HepG2 (cell line): ENCODE measurements around the gene BMPR1B. TPM values are rescaled to one million over a fixed set of nuclear protein-coding genes. Genes with fewer than 3 reads are reported as not detected.

Experiments
- AHR ChIP-seq: IDR thresholded peaks from 2 replicates; pipeline ENCODE4 v1.6.1; 2018; ENCODE audit warnings: missing genetic modification reagents, missing compliant biosample characterization
- NR3C1 ChIP-seq: sonication (generic); formaldehyde crosslinking; IDR thresholded peaks from 2 replicates; pipeline ENCODE4 v1.4.0; 2020; ENCODE audit warnings: missing genetic modification reagents
- ZNF33A ChIP-seq: sonication (generic); formaldehyde crosslinking; IDR thresholded peaks from 2 replicates; pipeline ENCODE4 v1.5.1; 2020; ENCODE audit warnings: missing genetic modification reagents, mild to moderate bottlenecking, moderate library complexity, borderline replicate concordance
- polyA plus RNA-seq, 8 experiments: library from polyadenylated mRNA; depleted of rRNA in 3 of 8; stranded (reverse) in 7 of 8; unstranded in 1 of 8; fragments of >200 nt; fragmentation: Illumina TruSeq in 4 of 8; extraction: Trizol in 4 of 8; gene quantifications; 2 replicates each; pipeline versions ENCODE4 v1.2.1 to v1.2.3, GENCODE V29; 2011 to 2016; ENCODE audit warnings: low read depth in 4 of 8, missing spikeins in 1 of 8, mixed read lengths in 1 of 8; ENCODE audit not compliant: insufficient read depth in 1 of 8
- total RNA-seq, 5 experiments: library from RNA; depleted of rRNA; stranded (reverse); fragments of >200 nt; fragmentation: Illumina TruSeq; extraction: Trizol; gene quantifications; 2 replicates each; pipeline ENCODE4 v1.2.3, GENCODE V29; 2016; ENCODE audit warnings: low read depth in 1 of 5
- TF ChIP-seq, protein P1 (sequence below): sonication (generic); formaldehyde crosslinking; IDR thresholded peaks from 2 replicates; pipeline ENCODE4 v1.5.0; 2020; ENCODE audit warnings: mild to moderate bottlenecking, missing genetic modification reagents
- TF ChIP-seq, protein P2 (sequence below), 2 experiments: IDR thresholded peaks; 2 replicates each; pipeline ENCODE4 v1.6.1; 2011 to 2012; ENCODE audit warnings: low read length in 2 of 2, borderline replicate concordance in 1 of 2, low read depth in 1 of 2, mild to moderate bottlenecking in 1 of 2, moderate library complexity in 1 of 2
- TF ChIP-seq, protein P3 (sequence below): sonication (generic); formaldehyde crosslinking; IDR thresholded peaks from 2 replicates; pipeline ENCODE4 v1.4.0; 2020; ENCODE audit warnings: missing genetic modification reagents, mild to moderate bottlenecking, borderline replicate concordance
- TF ChIP-seq, protein P4 (sequence below): sonication (generic); formaldehyde crosslinking; IDR thresholded peaks from 2 replicates; pipeline ENCODE4 v1.9.0; 2021; ENCODE audit warnings: mild to moderate bottlenecking, missing genetic modification reagents

The BMPR1B gene
- total and polyA plus RNA-seq, 2 of the 13 experiments (the other 11 are each of a cell fraction or from before 2014, with no cell fraction given) = 0.07 TPM; not detected in 1

DNA sequence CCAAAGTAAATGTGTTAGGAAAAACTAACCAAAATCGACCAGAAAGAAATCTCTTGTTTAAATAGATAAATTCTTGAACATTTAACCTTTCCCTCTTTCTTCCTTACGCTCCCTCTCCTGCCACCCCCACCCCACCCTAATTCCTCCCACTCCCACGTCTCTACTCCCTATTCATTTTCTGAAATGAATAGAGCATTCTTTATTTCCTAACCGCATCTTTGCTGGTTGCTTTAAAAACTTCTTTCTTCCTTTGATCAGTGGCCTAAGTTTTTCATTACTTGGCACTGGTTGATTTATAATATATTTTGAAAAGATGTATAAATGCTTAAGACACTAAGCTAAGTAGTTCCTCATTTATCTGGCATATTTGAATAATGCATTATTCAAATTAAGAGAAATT is 33.9 kb downstream of the BMPR1B start (continued):
- TF ChIP-seq, protein P1, sequence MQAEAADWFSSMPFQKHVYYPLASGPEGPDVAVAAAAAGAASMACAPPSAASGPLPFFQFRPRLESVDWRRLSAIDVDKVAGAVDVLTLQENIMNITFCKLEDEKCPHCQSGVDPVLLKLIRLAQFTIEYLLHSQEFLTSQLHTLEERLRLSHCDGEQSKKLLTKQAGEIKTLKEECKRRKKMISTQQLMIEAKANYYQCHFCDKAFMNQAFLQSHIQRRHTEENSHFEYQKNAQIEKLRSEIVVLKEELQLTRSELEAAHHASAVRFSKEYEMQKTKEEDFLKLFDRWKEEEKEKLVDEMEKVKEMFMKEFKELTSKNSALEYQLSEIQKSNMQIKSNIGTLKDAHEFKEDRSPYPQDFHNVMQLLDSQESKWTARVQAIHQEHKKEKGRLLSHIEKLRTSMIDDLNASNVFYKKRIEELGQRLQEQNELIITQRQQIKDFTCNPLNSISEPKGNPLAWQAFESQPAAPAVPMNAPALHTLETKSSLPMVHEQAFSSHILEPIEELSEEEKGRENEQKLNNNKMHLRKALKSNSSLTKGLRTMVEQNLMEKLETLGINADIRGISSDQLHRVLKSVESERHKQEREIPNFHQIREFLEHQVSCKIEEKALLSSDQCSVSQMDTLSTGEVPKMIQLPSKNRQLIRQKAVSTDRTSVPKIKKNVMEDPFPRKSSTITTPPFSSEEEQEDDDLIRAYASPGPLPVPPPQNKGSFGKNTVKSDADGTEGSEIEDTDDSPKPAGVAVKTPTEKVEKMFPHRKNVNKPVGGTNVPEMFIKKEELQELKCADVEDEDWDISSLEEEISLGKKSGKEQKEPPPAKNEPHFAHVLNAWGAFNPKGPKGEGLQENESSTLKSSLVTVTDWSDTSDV (CRISPR knock-in tag) = no peak
- no peak for TF ChIP-seq ZNF33A
- TF ChIP-seq, protein P2, sequence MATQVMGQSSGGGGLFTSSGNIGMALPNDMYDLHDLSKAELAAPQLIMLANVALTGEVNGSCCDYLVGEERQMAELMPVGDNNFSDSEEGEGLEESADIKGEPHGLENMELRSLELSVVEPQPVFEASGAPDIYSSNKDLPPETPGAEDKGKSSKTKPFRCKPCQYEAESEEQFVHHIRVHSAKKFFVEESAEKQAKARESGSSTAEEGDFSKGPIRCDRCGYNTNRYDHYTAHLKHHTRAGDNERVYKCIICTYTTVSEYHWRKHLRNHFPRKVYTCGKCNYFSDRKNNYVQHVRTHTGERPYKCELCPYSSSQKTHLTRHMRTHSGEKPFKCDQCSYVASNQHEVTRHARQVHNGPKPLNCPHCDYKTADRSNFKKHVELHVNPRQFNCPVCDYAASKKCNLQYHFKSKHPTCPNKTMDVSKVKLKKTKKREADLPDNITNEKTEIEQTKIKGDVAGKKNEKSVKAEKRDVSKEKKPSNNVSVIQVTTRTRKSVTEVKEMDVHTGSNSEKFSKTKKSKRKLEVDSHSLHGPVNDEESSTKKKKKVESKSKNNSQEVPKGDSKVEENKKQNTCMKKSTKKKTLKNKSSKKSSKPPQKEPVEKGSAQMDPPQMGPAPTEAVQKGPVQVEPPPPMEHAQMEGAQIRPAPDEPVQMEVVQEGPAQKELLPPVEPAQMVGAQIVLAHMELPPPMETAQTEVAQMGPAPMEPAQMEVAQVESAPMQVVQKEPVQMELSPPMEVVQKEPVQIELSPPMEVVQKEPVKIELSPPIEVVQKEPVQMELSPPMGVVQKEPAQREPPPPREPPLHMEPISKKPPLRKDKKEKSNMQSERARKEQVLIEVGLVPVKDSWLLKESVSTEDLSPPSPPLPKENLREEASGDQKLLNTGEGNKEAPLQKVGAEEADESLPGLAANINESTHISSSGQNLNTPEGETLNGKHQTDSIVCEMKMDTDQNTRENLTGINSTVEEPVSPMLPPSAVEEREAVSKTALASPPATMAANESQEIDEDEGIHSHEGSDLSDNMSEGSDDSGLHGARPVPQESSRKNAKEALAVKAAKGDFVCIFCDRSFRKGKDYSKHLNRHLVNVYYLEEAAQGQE (IDR thresholded peaks at IDR 0.05; ENCODE audit: borderline replicate concordance in 1 of 2, low read depth in 1 of 2, low read length in 2 of 2) = no peak
- TF ChIP-seq, protein P3, sequence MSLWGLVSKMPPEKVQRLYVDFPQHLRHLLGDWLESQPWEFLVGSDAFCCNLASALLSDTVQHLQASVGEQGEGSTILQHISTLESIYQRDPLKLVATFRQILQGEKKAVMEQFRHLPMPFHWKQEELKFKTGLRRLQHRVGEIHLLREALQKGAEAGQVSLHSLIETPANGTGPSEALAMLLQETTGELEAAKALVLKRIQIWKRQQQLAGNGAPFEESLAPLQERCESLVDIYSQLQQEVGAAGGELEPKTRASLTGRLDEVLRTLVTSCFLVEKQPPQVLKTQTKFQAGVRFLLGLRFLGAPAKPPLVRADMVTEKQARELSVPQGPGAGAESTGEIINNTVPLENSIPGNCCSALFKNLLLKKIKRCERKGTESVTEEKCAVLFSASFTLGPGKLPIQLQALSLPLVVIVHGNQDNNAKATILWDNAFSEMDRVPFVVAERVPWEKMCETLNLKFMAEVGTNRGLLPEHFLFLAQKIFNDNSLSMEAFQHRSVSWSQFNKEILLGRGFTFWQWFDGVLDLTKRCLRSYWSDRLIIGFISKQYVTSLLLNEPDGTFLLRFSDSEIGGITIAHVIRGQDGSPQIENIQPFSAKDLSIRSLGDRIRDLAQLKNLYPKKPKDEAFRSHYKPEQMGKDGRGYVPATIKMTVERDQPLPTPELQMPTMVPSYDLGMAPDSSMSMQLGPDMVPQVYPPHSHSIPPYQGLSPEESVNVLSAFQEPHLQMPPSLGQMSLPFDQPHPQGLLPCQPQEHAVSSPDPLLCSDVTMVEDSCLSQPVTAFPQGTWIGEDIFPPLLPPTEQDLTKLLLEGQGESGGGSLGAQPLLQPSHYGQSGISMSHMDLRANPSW (CRISPR knock-in tag) = no peak
- TF ChIP-seq AHR (CRISPR knock-in tag) = no peak
- no peak for TF ChIP-seq NR3C1
- TF ChIP-seq, protein P4, sequence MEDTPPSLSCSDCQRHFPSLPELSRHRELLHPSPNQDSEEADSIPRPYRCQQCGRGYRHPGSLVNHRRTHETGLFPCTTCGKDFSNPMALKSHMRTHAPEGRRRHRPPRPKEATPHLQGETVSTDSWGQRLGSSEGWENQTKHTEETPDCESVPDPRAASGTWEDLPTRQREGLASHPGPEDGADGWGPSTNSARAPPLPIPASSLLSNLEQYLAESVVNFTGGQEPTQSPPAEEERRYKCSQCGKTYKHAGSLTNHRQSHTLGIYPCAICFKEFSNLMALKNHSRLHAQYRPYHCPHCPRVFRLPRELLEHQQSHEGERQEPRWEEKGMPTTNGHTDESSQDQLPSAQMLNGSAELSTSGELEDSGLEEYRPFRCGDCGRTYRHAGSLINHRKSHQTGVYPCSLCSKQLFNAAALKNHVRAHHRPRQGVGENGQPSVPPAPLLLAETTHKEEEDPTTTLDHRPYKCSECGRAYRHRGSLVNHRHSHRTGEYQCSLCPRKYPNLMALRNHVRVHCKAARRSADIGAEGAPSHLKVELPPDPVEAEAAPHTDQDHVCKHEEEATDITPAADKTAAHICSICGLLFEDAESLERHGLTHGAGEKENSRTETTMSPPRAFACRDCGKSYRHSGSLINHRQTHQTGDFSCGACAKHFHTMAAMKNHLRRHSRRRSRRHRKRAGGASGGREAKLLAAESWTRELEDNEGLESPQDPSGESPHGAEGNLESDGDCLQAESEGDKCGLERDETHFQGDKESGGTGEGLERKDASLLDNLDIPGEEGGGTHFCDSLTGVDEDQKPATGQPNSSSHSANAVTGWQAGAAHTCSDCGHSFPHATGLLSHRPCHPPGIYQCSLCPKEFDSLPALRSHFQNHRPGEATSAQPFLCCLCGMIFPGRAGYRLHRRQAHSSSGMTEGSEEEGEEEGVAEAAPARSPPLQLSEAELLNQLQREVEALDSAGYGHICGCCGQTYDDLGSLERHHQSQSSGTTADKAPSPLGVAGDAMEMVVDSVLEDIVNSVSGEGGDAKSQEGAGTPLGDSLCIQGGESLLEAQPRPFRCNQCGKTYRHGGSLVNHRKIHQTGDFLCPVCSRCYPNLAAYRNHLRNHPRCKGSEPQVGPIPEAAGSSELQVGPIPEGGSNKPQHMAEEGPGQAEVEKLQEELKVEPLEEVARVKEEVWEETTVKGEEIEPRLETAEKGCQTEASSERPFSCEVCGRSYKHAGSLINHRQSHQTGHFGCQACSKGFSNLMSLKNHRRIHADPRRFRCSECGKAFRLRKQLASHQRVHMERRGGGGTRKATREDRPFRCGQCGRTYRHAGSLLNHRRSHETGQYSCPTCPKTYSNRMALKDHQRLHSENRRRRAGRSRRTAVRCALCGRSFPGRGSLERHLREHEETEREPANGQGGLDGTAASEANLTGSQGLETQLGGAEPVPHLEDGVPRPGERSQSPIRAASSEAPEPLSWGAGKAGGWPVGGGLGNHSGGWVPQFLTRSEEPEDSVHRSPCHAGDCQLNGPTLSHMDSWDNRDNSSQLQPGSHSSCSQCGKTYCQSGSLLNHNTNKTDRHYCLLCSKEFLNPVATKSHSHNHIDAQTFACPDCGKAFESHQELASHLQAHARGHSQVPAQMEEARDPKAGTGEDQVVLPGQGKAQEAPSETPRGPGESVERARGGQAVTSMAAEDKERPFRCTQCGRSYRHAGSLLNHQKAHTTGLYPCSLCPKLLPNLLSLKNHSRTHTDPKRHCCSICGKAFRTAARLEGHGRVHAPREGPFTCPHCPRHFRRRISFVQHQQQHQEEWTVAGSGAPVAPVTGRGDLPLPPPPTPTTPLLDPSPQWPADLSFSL (CRISPR knock-in tag) = no peak
